HUES6 (cell line): ENCODE measurements around the gene MSMB.

ENCODE experiments used
- H3K27ac ChIP-seq: 2 replicates; pipeline ENCODE4 v1.7.0; 2013; ENCODE audit warnings: low read depth, mild to moderate bottlenecking, low read length, inconsistent platforms
- H3K27me3 ChIP-seq: 2 replicates; pipeline ENCODE4 v1.6.1; 2013; ENCODE audit warnings: low read length; ENCODE audit not compliant: control insufficient read depth, insufficient read depth
- H3K36me3 ChIP-seq: 2 replicates; pipeline ENCODE4 v1.6.1; 2013; ENCODE audit warnings: low read length; ENCODE audit not compliant: control insufficient read depth, insufficient read depth
- H3K4me1 ChIP-seq: 2 replicates; pipeline ENCODE4 v1.6.1; 2013; ENCODE audit warnings: low read length; ENCODE audit not compliant: control insufficient read depth, insufficient read depth
- H3K4me3 ChIP-seq: 2 replicates; pipeline ENCODE4 v1.5.1; 2013; ENCODE audit warnings: low read depth, low read length
- H3K9ac ChIP-seq: one replicate; pipeline ENCODE4 v1.6.1; 2013; ENCODE audit warnings: mild to moderate bottlenecking, low read length
- H3K9me3 ChIP-seq: 2 replicates; pipeline ENCODE4 v1.6.1; 2013; ENCODE audit warnings: low read depth, low read length; ENCODE audit not compliant: control insufficient read depth, insufficient read depth

Gene MSMB

DNA sequence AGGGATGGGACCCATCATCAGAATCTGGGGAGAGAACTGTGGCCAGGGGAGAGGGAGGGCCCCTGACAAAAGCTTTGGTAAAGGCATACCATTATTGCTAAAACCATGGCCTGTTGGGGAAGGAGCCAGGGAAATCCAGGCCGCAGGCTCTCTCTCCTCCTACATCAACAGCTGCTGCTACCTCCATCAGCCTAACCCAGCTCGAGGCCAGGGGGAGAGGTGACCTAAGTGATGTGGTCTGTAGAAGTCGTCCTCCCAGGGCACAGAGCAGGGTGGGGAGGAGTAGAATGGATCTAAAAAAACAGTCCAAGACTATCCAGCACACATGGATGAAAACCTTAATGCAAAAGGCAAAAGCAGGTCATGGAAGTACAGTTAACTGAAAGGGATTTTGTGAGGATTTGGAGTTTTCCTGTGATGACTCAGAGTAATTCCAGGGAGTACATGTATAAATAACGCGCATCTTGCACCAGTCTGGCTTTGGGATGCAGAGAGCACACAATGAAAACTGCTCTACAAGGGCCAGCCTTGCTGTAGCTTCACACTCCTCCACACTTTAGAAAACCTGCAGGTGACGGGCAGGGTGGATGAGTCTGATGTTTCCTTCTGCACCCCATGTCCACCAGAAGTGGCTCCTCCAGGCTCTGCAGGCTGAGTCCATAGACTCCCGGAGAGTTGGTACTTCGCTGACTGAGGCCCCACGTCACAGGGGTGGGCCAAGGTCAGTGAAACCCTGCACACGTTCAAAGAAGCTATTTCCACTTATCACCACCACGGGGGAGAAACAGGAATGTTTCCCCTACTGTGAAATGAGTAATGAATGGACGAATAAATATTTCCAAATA lies 38.5 kb upstream of the MSMB start:
- Histone ChIP-seq H3K36me3 (no peaks in the 10 kb centered on the region), H3K9me3 (no peaks in the 10 kb centered on the region), H3K4me1 (0 out of 2 replicates have a peak, but pooled peaks cover 4% of the 10 kb centered on the region), H3K9ac (no peak overlapping the region), H3K4me3 (no peak overlapping the region), H3K27me3 (no peaks in the 10 kb centered on the region), H3K27ac (no peak overlapping the region)

DNA sequence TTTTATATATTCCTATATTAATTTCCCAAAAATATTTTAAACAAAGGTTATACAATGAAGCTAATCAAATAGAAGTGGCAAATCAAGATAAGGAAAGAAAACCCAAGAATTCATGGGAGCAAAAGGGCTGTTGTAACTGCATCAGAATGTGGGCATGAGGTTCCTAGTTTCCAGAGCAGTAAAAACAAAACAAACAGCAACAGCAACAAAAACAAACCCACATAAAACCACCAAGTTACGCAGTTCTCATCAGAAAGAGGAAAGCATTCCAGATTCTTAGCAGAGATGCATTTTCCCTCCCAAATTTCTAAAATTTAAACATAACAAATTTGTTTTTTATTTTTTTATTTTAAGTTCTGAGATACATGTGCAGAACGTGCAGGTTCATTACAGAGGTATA lies 34.8 kb upstream of the MSMB start:
- no peaks in the 10 kb centered on the region for H3K36me3 ChIP-seq
- H3K4me3 ChIP-seq, result no peak overlapping the region
- no peaks in the 10 kb centered on the region for H3K27me3 ChIP-seq
- H3K9me3 ChIP-seq, result no peaks in the 10 kb centered on the region
- H3K4me1 ChIP-seq, result 0 out of 2 replicates have a peak, but pooled peaks cover 4% of the 10 kb centered on the region
- H3K9ac ChIP-seq, result no peak overlapping the region
- no peak overlapping the region for H3K27ac ChIP-seq

DNA sequence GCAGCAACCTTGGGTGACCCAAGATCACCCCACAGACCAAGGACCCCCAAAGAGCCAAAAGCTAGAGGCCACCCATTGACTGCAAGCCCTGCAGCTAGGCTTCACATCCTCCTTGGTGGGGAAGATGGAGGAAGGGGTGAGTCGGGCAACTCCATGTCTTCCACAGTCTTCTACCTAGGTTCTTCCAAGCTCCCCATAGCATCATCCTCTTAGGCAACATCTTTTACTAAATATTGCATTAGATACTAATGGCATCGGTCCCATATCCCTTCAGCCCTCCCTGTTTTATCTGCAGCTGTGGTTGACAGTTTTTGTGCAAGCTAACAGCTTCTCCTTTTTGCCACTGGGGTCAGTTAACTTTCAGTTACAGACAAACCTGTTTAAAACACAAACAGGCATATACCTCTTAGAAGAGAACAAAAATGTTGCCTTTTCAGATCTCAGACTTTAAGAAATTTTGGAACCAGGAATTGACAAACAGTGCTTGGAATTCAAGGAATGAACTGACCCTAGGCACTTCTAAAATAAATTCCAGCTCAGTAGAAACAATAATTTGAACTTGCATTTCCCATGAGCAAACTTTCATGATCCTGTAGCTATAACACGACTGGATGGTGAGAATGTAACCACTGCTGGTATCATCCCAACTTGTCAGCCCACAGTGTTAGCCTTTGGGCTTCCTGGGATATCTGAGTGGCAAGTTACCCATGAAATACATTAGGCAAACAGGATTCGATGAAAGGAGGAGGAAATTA lies 33.9 kb upstream of the MSMB start:
- Histone ChIP-seq H3K36me3 (no peaks in the 10 kb centered on the region), H3K9me3 (no peaks in the 10 kb centered on the region), H3K9ac (no peak overlapping the region), H3K27ac (no peak overlapping the region), H3K4me1 (0 out of 2 replicates have a peak, but pooled peaks cover 4% of the 10 kb centered on the region), H3K27me3 (no peaks in the 10 kb centered on the region), H3K4me3 (no peak overlapping the region)

DNA sequence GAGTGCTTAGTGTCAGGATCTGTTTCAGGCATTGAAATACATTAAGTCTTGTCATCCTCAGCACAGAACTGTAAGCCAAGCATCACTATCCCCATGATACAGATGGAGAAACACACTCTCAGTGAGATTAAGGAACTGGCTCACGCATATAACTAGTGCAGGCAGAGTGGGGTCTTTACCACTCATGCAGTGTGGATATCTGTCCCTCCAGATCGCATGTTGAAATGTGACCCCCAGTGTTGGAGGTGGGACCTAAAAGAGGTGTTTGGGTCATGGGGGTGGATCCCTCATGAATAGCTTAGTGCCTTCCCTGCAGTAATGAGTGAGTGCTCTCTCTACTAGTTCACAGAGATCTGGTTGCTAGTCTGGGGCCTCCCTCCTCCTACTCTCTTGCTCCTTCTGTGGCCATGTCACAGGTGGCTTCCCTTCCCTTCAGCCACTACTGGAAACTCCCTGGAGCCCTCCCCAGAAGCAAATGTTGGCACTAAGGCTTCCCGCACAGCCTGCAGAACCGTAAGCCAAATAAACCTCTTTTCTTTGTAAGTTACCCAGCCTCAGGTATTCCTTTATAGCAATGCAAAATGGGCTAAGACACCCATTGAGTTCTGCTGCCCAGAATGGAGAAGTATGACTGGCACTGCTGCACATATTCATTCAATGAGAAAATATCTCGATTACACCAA lies 31.8 kb upstream of the MSMB start:
- no peak overlapping the region for H3K9ac ChIP-seq
- no peak overlapping the region for H3K27ac ChIP-seq
- no peak overlapping the region for H3K4me3 ChIP-seq
- no peaks in the 10 kb centered on the region for H3K27me3 ChIP-seq
- H3K4me1 ChIP-seq, result no peaks in the 10 kb centered on the region
- H3K9me3 ChIP-seq, result no peaks in the 10 kb centered on the region
- no peaks in the 10 kb centered on the region for H3K36me3 ChIP-seq

DNA sequence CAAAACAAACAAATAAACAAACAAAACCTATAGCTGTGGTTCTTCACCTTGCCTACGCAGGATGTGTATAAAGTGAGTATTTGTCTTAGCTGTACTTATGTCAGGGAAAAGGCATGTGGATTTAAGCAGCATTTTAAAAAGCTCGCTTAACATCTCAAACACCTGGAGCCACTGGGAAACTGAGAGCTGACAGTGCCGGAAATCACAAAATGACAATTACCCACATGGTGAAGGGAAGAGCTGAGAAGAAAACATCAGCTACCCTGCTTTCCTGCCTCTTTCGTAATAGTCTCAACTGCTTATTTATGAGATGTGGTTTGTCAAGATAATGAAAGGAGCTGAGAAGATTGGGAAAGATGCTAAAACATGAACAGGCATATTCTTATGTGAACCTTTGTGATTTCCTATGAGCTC lies 31.1 kb upstream of the MSMB start:
- H3K4me3 ChIP-seq, result no peak overlapping the region
- no peaks in the 10 kb centered on the region; the same call in 1 of the 2 replicates for H3K9me3 ChIP-seq
- H3K27ac ChIP-seq, result no peak overlapping the region
- H3K36me3 ChIP-seq, result no peaks in the 10 kb centered on the region
- no peaks in the 10 kb centered on the region for H3K27me3 ChIP-seq
- no peak overlapping the region for H3K9ac ChIP-seq
- no peaks in the 10 kb centered on the region for H3K4me1 ChIP-seq

DNA sequence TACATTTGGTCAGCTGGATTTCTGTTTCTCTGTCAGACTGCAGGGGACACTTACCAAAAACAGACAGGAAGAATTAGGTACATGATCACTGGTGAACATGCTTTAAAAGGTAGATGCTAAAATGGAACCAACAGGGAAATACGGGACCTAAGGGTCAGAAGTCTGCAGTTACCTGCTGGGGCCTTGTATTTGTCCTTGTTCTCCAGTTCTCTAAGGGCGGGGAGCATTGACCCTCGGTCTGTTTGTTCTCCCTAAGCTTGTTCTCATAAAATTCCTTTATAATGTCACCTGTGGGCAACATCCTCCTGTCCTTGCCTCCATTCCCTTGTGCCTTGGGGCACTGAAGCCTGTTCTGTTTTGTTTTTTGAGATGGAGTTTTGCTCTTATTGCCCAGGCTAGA lies 29.8 kb upstream of the MSMB start:
- no peak overlapping the region for H3K27ac ChIP-seq
- H3K4me3 ChIP-seq, result no peak overlapping the region
- no peaks in the 10 kb centered on the region for H3K36me3 ChIP-seq
- H3K27me3 ChIP-seq, result no peaks in the 10 kb centered on the region
- H3K9ac ChIP-seq, result no peak overlapping the region
- no peaks in the 10 kb centered on the region for H3K4me1 ChIP-seq
- no peaks in the 10 kb centered on the region; the same call in 1 of the 2 replicates for H3K9me3 ChIP-seq

DNA sequence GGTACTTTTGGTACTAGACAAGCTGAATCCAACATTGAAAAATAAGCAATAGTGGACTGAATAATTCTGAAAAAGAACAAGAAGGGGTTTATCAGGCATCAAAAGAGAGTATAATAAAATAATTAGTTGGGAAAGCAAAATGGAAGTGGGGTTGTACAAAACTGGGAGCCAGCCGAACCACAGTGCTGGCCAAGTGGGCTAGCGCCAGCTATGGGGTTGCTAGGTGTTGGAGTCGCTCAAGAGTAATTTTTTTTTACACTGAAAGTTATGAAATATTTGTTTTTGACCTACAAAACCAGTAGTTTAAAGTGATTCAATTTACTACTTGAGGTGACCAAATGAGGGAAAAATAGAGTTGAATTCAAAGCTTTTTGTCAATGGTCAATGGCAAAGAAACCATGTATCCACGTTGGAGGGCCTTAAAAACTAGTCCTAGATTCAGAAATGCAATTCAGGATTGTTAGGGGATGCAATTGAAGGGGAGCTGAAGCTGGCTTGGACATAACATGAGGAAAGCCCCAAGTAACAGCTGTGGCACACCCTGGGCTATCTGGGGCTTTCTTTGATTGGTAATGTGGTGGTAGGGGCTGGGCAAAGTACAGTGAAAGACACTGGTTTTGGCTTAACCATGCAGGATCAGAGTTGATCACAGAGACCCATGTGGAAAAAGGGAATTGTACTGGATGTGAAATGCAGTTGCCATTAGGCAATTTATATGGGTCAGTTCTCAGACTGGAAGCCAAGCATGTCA lies 28.3 kb upstream of the MSMB start:
- Histone ChIP-seq H3K9ac (no peak overlapping the region), H3K27ac (no peak overlapping the region), H3K4me3 (no peak overlapping the region), H3K36me3 (no peaks in the 10 kb centered on the region), H3K4me1 (no peaks in the 10 kb centered on the region), H3K9me3 (no peaks in the 10 kb centered on the region; the same call in 1 of the 2 replicates), H3K27me3 (no peaks in the 10 kb centered on the region)

DNA sequence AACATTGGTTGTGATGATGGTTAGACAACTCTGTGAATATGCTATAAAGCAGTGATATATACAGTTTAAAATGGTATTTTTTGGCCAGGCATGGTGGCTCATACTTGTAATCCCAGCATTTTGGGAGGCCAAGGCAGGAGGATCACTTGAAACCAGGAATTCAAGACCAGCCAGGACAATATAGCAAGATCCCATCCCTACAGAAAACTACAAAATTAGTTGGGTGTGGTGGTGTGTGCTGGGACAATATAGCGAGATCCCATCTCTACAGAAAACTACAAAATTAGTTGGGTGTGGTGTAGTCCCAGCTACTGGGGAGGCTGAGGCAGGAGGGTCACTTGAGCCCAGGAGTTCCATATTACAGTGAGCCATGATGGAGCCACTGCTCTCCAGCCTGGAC lies 27.5 kb upstream of the MSMB start:
- Histone ChIP-seq H3K4me3 (no peak overlapping the region), H3K27ac (no peak overlapping the region), H3K4me1 (no peaks in the 10 kb centered on the region), H3K27me3 (no peaks in the 10 kb centered on the region), H3K36me3 (no peaks in the 10 kb centered on the region), H3K9ac (no peak overlapping the region), H3K9me3 (peaks cover 3% of the 10 kb centered on the region; the same call in 1 of the 2 replicates)

DNA sequence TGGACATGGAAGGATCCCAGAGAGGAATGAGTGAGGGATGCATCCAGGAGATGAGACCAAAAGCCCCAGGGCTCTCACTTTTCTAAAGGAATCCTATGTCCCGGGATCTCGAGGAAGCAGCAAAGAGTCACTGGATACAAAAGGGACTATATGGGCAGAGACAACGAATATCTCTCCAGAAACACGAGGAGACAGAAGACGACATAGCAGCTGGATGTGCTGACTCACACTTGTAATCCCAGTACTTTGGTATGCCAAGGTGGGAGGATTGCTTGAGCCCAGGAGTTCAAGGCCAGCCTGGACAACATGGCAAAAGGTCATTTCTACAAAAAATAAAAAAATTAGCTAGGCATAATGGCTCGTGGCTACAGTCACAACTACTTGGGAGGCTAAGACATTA lies 24.7 kb upstream of the MSMB start:
- no peaks in the 10 kb centered on the region for H3K4me1 ChIP-seq
- H3K4me3 ChIP-seq, result no peak overlapping the region
- no peaks in the 10 kb centered on the region for H3K27me3 ChIP-seq
- no peaks in the 10 kb centered on the region for H3K36me3 ChIP-seq
- no peak overlapping the region for H3K9ac ChIP-seq
- no peak overlapping the region for H3K27ac ChIP-seq
- peaks cover 4% of the 10 kb centered on the region; the same call in 1 of the 2 replicates for H3K9me3 ChIP-seq

DNA sequence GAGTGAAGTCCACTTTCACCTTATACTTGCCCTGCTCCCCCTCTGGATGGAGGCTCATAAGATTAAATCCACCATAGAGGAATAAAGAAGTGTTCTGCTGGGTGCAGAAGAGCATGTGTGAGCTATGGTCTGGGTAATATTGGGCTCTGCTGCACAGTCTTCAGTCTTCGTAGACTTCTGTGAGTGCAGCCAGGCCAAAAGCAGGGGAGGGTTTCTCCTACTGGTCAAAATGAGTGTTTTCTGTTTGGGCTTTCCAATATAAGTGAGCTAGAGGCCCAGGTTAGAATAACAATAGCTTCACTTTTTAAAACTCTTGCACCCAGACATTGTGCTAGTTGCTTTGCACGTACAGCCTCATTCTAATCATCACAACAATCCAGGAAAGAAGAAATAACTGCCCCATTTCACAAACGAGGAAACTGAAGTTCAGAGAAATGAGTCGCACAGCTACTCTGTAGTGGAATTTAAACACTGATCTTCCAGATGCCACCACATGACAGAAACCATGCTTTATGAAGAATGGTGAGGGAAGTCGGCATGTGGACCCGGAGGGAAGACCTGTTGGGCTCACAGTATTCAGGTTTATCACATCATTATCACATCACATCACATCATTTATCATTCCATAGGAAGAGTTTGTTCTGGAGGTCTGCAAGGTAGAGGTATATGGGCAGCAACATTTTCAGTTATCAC lies 23.8 kb upstream of the MSMB start:
- H3K4me3 ChIP-seq, result no peak overlapping the region
- H3K9ac ChIP-seq, result no peak overlapping the region
- no peaks in the 10 kb centered on the region for H3K27me3 ChIP-seq
- no peak overlapping the region for H3K27ac ChIP-seq
- H3K4me1 ChIP-seq, result no peaks in the 10 kb centered on the region
- peaks cover 4% of the 10 kb centered on the region; the same call in 1 of the 2 replicates for H3K9me3 ChIP-seq
- no peaks in the 10 kb centered on the region for H3K36me3 ChIP-seq
